HG02623 (cell line): Measurements from ENCODE around the gene ZBTB16.

Experiments
- ATAC-seq: cut with Tn5 transposase; IDR thresholded peaks from one replicate; pipeline ENCODE4 v1.9.1; 2021; ENCODE audit warnings: moderate library complexity; ENCODE audit not compliant: unreplicated experiment

The ZBTB16 gene

DNA sequence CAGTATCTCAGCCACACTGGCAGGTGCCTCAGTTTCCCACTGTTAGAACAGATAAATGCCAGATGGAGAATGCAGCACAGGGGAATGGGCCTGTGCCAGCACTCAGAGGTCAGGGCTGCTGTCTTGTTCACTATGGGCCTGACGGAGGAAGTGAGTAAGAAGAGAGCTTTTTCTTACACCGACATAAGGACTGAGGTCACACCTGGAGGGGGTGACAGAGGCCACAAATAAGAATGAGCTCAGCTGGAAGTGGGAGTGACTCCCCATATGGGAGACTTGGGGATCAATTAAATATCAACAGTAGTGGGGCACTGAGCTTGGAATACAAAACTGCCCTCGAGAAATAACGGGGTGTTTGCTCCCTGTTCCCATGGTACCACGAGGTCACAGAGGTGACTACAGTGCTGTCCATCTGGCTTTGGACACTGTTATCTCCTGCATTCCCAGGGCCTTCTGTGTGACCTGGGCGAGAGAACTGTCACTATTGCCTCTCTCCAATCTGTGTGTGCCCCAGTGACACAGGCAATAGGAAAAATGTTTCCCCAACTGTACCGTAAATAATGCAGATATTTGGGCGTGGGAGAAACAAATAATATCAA is 142.6 kb downstream of the ZBTB16 start:
- no peak for ATAC-seq

DNA sequence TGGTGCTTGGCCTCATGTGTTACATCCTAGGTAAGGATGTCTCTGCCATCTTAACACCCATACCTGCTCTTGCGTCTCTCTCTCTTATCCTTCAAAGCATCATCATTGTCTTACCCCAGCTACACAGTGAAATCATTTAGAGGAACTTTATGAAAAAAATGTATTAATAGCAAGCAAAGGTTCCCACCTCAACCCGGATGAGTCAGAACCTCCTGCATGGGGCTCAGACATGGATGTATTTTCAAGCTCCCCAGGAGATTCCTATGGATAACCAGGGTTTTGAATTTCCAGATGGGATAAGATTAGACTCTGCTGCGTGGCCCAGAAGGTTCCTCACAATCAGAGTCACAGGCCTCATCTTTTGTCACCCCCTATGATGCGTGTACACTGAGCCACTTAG is 147.6 kb downstream of the ZBTB16 start:
- no peak for ATAC-seq

DNA sequence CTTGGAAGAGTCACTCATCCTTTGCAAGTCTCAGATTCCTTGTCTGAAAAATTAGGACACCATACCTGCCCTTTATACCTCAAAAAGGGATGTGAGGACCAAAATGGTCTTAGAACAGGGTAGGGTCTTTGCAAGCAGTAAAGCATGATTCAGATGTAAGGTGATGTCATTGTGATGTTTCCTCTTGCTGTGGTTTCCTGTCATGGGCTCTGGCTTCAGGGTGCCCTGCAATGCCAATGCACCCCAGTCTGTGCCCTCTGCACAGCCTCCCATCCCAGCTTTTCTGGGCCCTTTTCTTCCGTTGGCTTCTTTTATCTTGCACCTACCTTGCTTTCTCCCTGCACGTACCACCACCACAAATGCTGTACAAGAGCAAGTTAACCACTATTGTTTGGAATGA is 148.9 kb downstream of the ZBTB16 start:
- ATAC-seq, result no peak

DNA sequence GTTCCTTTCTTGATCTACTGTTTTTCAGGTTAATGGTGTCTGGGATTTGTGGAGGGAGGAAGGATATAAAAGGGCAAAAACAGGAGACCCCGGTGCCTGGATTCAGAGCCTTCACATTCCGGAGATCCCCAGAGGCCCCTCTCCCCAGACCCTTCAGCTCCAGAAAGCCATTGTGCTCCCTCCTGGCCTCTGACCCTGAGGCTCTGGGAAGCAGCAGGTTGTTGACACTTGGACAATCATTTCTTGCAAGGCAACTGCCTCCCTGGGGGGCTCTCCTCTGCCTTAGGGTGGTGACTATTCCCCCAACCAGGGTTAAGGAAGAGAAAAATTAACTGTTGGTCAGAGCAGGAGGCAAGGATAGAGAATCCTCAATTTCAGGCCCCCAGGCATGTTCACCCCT is 149.8 kb downstream of the ZBTB16 start:
- ATAC-seq, result no peak

DNA sequence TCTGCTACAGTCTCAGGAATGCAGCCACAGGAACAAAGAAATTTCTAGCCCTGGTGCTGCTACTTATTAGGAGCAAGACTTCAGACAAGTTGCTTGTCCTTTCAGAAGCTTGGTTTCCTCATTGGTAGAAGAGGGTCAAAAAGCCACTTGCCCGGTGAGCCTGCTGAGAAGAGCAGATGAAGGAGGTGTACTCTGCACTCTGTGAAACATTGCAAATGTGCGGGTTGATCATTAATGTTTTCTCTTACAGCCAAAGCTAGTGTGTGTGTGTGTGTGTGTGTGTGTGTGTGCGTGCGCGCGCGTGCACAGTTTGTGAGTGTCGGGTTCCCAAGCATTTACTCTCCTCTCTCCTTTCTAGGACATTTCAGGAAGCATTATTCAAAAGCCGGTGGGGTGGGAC is 150.4 kb downstream of the ZBTB16 start:
- no peak for ATAC-seq

DNA sequence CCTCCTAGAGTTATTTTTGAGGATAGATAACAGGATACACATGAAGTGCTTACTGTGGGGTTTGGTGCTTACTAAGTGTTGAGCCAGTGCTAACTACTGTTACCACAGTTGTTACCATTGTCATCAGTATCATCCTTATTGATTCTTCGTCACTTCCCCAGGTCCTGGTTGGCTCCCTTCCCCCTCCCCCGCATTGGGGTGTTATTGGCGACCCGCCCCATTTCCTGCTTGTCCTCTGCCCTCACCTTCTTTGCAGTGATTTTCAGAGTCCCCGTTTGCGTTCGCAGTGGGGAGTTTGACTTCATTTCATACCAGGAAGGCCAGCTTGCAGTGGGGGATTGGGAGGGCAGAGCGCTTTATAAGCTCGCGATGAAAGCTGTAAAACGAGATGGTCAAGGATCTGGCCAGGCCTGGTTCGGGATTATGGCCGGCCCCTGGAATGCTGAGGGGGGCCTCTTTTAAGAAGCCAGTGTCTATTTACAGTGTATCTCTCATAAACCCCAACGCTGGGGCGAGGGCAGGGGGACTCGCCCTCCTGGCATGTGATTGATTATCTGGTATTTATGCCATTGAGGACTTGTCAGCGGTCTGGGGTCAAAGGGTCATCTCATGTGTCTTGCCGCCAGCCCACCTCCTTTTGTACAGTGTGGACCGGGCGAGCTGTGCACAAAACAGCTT is 152.1 kb downstream of the ZBTB16 start:
- ATAC-seq, result no peak

DNA sequence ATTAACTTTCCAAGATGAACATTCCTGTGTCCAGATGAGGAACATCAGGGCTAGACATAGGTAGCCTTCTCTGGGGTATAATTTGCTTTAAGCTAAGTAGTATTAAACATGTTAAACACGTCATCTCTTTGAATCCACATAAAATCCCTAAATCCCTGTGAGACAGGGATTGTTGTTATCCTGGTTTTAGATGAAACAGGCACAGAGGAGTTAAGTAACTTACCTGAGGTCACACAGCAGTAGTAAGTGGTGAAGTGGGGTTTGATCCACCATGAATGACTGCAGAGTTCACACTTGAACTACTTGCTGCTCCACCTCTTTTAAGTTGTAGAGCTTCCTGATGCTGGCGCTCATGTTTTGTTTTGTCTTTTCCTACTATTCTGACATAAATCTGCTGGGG is 154.1 kb downstream of the ZBTB16 start:
- no peak for ATAC-seq

DNA sequence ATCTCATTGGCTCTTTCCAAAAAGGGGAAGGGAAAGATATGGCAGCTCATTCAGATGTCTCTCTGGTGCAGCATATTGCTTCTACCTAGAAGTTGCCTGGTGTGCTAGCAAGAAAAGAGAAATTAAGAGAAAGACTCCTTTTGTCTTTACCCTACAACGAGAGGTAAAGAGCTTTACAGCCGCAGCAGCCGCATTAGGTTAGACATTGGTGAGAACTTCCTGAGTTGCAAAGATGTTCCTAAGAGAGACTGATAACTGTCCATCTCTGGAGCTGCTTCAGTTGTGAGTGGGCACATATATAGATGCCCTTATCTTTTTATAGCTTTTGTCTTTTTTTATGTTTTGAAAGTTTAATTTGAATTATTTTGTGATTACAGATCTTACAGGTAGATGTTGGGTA is 155.9 kb downstream of the ZBTB16 start:
- ATAC-seq, result no peak

DNA sequence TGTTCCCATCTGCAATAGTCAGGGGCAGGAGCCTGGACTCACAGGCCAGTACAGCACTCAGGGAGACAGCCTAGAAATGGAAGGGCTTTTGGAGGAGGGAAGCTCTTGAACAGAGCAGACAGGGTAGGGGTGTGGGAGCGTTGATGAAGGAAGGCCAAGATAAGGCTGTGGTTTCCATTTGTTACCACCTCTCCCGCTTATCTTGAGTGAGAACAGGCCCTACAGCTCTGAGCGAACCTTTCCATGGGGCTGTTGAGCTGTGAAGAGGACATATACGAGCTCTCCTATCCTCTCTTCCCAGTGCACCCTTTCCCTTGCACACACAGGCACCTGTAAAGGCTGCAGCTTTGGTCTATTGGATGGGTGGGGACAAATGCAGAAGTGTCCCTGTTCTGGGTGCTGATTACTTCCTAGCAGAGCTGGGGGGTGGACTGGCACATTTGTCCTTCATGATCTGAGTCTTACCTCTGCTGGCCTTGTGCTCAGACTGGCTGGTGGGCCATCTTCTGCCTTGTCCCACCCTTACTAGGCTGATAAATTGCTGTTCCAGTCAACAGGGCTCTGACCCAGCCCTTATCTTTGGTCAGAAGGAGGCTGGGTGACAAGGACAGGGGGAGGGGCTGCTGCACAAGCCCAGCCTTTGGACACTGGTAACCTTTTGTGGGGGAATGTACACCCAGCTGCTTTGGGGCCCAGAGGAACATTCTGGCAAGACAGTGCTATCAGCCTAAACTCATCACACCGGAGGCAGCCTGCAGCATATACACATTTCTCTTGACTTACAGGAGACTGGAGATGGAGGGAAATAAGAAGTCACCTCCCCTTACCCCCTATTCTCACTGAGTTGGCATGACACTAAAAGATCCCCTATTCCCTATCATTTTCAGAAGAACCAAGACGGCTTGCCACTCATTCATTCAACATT is 156.6 kb downstream of the ZBTB16 start:
- no peak for ATAC-seq

DNA sequence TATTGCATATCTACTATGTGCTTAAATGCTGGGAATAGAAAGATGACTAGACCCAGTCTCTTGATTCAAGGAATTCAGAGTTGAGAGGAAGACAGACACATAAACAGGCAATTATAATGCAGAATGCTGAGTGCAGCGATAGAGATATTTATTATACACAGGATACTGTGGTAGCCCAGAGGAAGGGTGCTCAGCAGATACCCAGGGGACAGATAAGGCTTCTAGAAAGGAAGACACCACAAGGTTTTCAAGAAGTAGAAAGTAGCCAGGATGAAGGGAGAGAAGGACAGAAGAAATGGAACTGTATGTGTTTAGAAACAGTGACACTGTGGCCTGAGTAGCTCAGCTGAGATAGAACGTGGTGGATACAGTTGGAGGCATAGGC is 157.3 kb downstream of the ZBTB16 start:
- ATAC-seq, result no peak

DNA sequence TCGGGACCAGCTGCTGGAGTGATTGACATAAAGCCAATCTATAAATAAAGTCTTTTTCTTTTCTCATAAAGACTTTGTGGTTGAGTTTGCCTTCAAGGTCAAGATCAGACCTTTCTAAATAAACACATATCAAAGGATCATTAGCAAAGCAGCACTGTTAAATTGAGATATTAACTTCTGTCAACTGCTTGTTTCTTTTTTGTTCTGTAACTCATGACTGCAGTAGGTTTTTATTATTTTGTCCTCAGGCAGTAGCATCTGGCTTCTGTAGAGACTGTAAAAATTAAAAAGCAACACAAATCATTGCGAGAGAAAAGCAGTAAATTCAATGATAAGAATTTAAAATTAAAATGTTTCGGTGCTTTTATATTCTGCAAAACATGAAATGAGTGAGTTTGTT is 159.0 kb downstream of the ZBTB16 start:
- no peak for ATAC-seq

DNA sequence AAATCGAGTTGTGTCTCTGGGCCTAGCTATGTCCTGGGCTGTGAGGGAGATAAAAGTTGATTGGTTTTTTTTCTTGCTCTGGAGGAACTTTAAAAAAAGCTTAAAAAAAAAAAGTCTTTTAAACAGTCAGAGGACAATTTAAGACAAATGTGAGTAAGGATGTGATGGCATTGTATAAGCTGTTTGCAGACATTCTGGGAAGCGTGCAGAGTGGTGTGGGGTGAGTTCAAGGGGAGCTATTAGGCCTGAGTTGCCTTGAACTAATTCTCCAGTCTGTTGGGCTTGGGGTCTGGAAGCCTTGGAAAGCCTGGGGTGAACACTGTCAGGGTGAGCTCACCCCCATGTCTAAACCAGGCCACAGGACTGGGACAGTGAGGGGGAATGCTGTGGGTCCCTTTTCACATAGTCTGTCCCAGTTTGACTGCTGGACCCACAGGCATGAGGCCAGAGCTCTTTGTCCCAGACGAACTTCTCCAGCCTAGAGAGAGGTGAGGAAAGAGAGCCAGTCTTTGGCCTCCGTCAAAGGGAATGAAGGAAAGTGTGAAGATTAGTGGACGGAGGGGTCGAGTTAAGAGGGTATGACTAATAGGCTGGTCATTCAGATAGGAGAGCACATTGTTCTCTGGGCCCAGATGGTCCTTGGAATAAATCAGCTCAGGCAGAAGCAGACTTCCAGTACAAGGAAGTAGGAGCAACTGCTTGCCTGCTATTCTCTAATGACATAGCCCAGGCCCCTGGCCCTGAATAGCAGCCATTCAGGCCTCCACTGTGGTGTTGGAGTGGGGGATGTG is 160.2 kb downstream of the ZBTB16 start:
- no peak for ATAC-seq

DNA sequence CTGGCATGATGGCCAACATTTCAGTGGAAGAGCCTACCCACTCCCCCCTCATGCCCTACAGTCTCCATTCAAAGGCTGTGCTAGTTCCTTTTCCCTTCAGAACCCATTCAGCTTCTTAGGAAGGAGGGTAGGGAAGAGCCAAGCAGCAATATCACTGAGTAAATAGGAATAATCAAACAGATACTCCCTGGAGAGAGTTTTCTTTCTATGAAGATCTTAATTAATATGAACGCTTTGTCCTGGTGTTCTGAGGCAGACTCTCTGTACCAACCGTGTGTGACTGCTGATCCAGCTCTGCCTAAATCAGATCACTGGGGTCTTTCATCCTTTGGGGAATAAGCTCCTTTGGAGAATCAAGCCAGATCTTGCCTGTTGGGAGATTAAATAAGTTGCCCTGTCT is 161.5 kb downstream of the ZBTB16 start:
- no peak for ATAC-seq

DNA sequence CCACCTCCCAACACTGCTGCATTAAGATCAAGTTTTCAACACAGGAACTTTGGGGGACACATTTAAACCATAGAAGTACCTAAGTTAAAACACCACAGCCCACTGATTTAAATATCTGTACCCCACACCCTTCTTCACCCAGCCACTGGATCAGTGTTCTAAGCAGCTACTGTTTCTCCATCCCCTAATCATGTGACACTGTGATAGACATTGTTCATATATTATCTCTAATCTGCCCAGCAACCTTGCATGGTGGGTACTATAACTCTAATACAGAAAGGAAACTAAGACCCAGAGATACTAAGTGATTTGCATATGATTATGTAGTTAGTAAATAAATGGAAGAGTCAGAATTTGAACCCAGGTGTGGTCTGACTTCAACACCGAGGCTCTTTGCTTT is 166.2 kb downstream of the ZBTB16 start:
- ATAC-seq, result no peak

DNA sequence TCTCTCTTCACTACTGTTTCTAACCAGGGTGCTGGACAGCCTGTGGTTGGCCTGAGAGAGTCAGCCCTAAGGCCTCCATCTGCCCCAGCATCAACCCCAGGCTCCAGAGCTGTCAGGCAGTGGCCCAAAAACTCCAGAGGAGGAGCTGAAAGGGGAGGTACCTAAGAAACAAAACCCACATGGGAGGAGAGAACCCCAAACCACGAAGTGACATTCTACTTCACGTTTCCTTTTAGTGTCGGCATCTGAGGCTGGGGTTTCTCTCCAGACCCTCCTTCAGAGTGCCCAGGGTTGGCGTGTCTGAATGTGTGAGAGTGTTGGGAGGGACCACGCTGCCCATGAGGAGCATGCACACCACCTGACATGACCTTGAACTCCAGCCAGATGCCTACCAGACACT is 166.8 kb downstream of the ZBTB16 start:
- ATAC-seq, result no peak

DNA sequence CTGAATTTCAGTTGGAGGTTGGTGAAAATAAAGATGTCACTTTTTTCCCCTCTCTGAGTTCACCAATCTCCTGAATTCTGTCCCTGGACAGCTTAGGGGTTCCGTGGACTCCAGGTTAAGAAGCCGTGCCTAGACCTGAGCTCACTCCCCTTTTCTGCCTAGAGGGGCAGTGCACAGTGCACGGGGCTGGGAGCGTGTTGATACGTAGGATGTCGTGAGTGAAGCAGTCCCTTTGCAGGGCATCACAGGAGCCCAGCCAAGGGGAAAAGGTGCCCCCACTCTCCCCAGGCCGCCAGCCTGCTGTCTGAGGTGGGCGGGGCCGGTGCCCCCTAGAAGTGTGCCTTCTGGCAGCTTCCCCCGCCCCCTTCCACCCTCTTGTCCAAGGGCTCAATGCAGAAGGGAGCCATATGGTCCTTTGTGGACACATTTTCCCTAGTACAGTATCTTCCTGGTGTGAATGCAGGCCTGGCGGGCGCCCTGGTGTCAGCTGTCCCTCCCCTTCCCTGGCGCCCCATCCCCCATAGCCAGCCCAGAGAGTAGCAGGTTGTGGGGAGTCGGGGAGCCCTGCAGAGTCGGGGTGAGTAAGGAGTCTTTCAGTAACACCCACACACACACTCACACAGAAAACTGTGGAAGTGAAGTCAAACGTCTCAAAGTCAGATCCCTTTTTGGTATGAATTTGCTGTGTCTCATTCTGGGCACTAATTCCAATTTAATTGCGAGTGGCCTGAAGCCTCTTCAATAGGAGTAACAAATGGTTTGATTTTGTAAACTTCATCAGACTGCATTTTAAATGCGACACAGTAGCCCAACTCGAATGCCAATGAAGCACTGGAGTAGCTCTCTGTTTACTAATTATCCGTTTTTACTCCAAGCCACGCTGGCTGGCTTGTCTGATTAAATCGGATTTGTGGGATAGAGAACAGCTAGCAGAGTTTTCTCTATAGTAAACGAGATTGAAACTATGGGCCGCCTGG is 169.2 kb downstream of the ZBTB16 start:
- no peak for ATAC-seq

DNA sequence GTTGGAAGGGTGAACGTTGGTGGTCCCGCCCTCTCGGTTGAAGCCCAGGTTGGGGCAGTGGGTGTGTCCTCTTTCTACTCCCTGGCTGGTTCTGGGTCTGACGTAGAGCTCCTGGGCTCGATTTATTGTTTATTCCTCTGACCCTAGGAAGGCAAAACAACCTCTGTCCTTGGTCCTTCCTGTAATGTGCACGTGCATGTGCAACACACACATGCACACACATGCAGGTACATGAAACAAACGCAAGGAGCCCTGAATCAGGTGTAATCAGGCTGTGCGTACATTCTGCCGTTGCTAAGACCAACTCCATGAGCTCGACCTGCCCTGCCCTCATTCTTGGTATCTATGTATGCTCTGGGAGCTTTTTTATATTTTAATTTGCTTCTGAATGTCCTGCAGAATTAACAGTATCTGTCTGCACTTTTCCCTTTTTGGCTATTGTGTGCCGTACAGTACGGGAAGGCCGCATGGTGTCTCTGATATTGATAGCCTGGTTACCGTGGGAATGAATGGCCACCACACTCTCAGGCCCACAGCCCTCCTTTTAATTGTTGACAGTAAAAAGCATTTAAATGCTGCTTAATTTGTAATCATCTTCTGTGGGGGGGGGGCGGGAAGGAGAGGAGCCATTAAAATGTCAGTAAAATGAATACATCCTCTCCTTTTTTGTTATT is 170.7 kb downstream of the ZBTB16 start:
- ATAC-seq, result no peak

DNA sequence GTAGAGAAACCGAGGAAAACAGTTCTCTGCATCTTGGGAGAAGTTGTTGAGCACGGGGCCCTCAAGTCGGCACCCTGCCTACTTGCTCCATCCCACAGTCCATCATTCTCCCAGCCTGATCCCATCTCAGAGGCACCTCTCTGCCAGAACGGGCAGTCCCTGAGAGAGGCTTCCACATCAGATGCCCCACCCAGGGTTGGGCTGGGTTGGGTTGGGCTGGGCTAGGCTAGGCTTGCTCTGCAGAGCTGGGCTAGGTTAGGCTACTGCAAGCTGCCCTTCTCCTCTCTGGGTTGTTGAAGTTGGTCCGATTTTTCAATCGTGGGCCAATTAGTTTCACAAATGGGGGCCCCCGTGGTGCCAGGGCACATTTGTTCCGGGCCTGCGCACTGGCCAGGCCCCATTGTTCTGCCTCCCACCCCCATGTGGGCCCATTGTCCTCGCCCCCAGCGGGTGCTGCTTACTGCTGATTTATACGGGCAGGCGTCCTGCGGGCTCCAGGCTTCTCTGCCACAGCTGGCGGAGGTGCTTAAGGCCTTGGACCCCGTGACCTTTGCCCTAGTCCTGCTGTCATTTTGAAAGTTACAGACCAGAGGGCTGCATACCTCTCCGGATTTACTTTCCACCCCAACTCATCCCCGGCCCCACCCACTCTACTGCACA is 173.0 kb downstream of the ZBTB16 start:
- ATAC-seq, result no peak

DNA sequence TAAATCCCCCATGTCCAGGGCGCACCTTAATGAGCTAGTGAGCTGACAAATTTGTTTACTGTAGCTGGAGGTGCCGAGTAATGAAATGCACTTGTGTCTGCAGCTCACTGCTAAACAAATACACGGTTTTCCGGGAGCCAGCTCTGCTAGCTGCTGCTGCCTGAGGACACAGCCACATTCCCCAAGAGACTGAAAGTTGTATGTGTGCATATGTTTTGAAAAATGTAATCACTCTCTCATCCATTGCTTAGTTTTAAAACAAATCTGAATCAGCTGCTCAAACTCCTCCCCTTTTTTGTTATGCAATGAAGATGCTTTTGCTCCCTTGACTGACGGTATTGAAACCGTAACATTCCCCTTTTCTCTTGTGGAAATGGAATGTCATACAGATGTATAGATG is 174.2 kb downstream of the ZBTB16 start:
- ATAC-seq, result no peak
